Germinal center (tissue), 1 donor: ENCODE data around the gene RGS6.

Source experiments
- DNase-seq: peaks from one replicate; pipeline ENCODE4 v3.0.0; 2012; ENCODE audit warnings: mixed read lengths, low spot score

Gene RGS6

GRCh38 chr14:72081137-72081536, 148.9 kb downstream of the RGS6 start:
- no peak for DNase-seq

- no peak for DNase-seq
These were observed 152.7 kb downstream of the RGS6 start for GRCh38 chr14:72084935-72085334.

GRCh38 chr14:72089625-72090024, 157.4 kb downstream of the RGS6 start:
- DNase-seq = no peak

- DNase-seq = no peak
These were observed 162.8 kb downstream of the RGS6 start for GRCh38 chr14:72094844-72095582.

GRCh38 chr14:72097173-72097783, 165.0 kb downstream of the RGS6 start:
- no peak for DNase-seq

- no peak for DNase-seq
These were observed 166.0 kb downstream of the RGS6 start for GRCh38 chr14:72098210-72098609.

GRCh38 chr14:72099566-72099965, 167.3 kb downstream of the RGS6 start:
- no peak for DNase-seq

- peak; percentile 47 for DNase-seq
These were observed 171.9 kb downstream of the RGS6 start for GRCh38 chr14:72104011-72104613.

- DNase-seq = no peak
These were observed 179.7 kb downstream of the RGS6 start for GRCh38 chr14:72111911-72112310.

- no peak for DNase-seq
These were observed 186.6 kb downstream of the RGS6 start for GRCh38 chr14:72118841-72119240.

- no peak for DNase-seq
These were observed 188.1 kb downstream of the RGS6 start for GRCh38 chr14:72120315-72120714.

- no peak for DNase-seq
These were observed 191.5 kb downstream of the RGS6 start for GRCh38 chr14:72123755-72124154.

GRCh38 chr14:72124171-72124570, 191.9 kb downstream of the RGS6 start:
- DNase-seq = no peak

GRCh38 chr14:72126091-72126490, 193.9 kb downstream of the RGS6 start:
- no peak for DNase-seq

- DNase-seq = no peak
These were observed 194.3 kb downstream of the RGS6 start for GRCh38 chr14:72126561-72126960.

- DNase-seq = no peak
These were observed 196.4 kb downstream of the RGS6 start for GRCh38 chr14:72128629-72129028.

- no peak for DNase-seq
These were observed 197.1 kb downstream of the RGS6 start for GRCh38 chr14:72129291-72129690.

- no peak for DNase-seq
These were observed 208.9 kb downstream of the RGS6 start for GRCh38 chr14:72141084-72141483.

- DNase-seq = no peak
These were observed 210.1 kb downstream of the RGS6 start for GRCh38 chr14:72142328-72142727.

- DNase-seq = no peak
These were observed 214.0 kb downstream of the RGS6 start for GRCh38 chr14:72146241-72146640.

- DNase-seq = no peak
These were observed 222.6 kb downstream of the RGS6 start for GRCh38 chr14:72154645-72155378.

- no peak for DNase-seq
These were observed 223.3 kb downstream of the RGS6 start for GRCh38 chr14:72155379-72155993.
